T-helper 2 cell treated with Interferon-gamma antibody and Interleukin-4, amounts not matched to agents 100 ng/mL and 5 ng/mL, for 36 hours (primary cell): Measurements from ENCODE around the gene PLEKHA7. TPM values are rescaled to one million over a fixed set of nuclear protein-coding genes. Genes with fewer than 3 reads are reported as not detected.
"Not testable (repeated sequence)": the region's sequence is repeated elsewhere in the genome, so short reads cannot be mapped to it uniquely, and the experiment has no call there.

Experiments
- intact Hi-C: fragments of 100-400 bp; cut with micrococcal nuclease; formaldehyde crosslinking; loops from one replicate; pipeline ENCODE4 v1.15.1; 2023
- total RNA-seq: library from RNA; stranded (reverse); gene quantifications from 2 replicates; pipeline ENCODE4 v1.2.3, GENCODE V29; 2022

PLEKHA7 gene
- total RNA-seq, 1 donor from 2014 or later, result 2.1 TPM

DNA sequence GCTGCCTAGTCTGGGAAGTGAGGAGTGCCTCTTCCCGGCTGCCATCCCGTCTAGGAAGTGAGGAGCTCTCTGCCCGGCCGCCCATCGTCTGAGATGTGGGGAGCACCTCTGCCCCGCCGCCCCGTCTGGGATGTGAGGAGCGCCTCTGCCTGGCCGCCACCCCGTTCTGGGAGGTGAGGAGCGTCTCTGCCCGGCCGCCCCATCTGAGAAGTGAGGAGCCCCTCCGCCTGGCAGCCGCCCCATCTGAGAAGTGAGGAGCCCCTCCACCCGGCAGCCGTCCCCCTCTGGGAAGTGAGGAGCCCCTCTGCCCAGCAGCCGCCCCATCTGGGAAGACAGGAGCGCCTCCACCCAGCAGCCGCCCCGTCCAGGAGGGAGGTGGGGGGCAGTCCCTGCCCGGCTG, 126.3 kb downstream of the PLEKHA7 start:
- intact Hi-C loops, result not testable (repeated sequence)

- intact Hi-C loops, result no loop called here
Observed at GRCh38 chr11:16883174-16883573, 131.0 kb downstream of the PLEKHA7 start.

GRCh38 chr11:16881766-16882165, 132.4 kb downstream of the PLEKHA7 start:
- intact Hi-C loops, result no loop called here

DNA sequence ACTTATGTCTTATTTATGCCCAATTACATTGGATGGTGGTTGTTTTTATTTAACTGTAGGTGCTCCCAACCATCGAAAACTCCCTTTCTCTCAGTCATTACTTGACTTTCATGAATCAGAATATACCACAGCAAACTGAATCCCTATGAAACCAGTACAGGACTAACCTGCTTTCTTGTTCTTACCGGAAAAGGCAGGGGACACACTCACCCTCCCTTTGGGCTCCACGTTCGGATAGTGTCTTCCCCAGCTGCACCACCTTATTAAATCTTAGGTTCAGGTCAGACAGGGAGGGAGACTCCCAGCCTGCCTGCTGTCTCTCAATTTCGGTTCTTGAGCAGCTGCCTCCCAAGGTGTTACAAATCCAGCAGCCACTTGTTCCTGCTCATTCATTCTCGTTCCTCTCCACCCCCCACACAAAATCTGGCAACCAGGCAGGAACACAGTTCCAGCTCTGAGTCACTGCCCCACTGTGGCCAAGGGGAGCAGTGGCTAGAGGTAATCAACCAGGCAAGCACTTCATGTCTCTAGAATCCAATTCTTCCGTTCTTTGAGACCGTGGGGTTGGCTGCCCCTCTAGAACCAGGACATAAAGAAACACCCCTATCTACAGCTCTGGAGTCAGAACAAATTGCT, 133.0 kb downstream of the PLEKHA7 start:
- intact Hi-C loops, result no loop called here

- intact Hi-C loops, result no loop called here
Observed at GRCh38 chr11:16880184-16880801, 133.9 kb downstream of the PLEKHA7 start.

GRCh38 chr11:16879690-16880089, 134.5 kb downstream of the PLEKHA7 start:
- intact Hi-C loops, result no loop called here

GRCh38 chr11:16876837-16877236, 137.4 kb downstream of the PLEKHA7 start:
- intact Hi-C loops, result no loop called here

DNA sequence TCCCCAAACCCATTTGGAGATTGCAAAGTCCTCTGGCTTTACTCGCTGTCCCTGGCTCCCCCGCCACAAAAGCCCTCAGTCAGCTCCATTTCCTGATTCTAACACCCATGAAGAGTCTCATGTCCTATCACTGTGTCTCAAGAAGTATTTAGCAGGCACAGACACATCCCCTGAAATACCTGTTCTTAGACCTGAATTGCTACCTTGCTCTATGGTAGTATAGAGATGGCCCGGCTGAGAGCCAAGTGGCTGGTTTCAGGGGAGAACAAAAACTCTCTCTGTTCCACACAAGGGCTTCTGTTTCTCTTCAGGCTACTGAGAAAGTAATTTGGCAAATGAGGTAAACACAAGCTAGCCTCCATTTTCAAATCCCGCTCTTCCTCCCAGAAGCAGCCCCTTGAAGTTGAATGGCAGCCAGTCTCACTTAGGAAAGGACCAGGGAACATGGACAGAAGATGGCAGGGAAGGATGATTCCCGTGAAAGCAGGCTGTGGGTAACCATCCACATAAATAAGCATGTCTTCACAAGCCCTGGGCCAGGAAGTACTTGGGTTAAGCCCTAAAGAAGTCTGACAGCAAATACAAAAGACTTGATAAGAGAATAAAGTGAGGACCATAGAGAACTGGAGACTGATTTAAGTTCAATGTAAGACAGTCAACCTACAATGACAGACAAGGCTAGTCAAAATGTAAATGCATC, 138.0 kb downstream of the PLEKHA7 start:
- intact Hi-C loops, result no loop called here

DNA sequence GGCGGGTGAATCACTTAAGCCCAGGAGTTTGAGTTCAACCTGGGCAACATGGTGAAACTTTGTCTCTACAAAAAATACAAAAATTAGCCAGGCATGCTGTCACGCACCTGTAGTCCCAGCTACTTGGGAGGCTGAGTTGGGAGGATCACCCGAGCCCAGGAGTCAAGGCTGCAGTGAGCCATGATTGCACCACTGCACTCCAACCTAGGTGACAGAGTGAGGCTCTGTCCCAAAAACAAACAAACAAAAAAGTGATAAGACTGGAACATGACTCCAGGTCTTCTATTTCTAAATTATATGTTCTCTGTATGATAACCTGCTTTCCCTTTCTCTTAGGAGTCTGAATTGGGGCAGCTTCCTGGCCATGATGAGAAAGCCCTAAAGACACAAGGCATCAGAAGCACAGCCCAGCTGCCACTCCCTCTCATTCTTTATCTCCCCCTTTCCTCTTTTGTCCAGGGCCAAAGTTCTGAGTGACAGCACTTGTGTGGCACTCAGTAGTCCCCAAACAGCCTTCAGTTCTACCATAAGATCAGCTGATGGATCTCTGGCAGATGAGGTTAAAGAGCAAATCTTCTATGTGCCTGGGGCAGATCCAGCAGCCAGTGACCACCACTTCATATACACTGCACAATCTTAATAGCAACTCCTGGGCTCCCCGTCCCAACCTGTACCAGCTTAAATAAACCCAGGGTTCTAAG, 139.8 kb downstream of the PLEKHA7 start:
- intact Hi-C loops, result no loop called here

DNA sequence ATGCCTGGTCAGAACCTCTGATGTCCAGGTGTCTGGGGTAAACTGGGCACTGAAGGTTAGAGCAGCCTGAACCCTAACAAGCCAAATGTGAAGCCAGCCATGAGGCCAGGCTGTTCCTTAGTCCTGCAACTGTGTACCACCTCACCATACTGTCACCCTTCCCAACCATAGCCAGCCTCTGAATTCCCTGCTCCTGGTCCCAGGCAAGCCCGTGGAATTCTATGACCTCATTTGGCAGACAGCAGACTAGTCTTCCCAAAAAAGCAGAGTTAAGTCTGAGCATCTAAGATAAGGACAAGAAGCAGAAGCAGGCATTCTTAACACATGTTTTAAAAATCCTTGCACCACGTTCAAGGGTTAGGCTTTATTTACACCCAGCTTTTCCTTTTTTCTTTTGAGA, 140.9 kb downstream of the PLEKHA7 start:
- intact Hi-C loops, result no loop called here

- intact Hi-C loops, result no loop called here
Observed at GRCh38 chr11:16871368-16871767, 142.8 kb downstream of the PLEKHA7 start.

- intact Hi-C loops, result no loop called here
Observed at GRCh38 chr11:16867097-16867496, 147.1 kb downstream of the PLEKHA7 start.

GRCh38 chr11:16864428-16864827, 149.8 kb downstream of the PLEKHA7 start:
- intact Hi-C loops, result not testable (repeated sequence)

GRCh38 chr11:16863389-16863788, 150.8 kb downstream of the PLEKHA7 start:
- intact Hi-C loops, result no loop called here

- intact Hi-C loops, result no loop called here
Observed at GRCh38 chr11:16862726-16863125, 151.5 kb downstream of the PLEKHA7 start.

GRCh38 chr11:16861862-16862261, 152.4 kb downstream of the PLEKHA7 start:
- intact Hi-C loops, result no loop called here

DNA sequence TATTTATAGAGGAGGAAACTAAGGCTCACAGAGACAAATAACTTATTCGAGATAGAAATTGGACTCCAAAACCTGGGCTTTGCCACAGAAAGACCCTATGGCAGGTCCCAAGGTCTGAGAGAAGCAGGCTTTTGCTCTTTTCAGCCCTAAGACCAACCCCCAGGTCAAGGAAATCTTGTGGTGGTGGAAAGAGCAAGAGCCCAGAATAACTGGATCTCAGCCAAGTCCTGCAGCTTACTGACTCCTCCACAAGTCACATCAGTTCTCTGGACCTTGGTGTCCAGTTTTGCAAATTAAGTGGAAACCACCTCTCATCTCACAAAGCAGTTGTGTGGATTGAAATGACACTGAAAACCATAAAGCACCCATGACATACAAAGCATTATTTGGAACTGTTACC, 153.6 kb downstream of the PLEKHA7 start:
- intact Hi-C loops, result no loop called here

- intact Hi-C loops, result no loop called here
Observed at GRCh38 chr11:16859651-16860050, 154.6 kb downstream of the PLEKHA7 start.

DNA sequence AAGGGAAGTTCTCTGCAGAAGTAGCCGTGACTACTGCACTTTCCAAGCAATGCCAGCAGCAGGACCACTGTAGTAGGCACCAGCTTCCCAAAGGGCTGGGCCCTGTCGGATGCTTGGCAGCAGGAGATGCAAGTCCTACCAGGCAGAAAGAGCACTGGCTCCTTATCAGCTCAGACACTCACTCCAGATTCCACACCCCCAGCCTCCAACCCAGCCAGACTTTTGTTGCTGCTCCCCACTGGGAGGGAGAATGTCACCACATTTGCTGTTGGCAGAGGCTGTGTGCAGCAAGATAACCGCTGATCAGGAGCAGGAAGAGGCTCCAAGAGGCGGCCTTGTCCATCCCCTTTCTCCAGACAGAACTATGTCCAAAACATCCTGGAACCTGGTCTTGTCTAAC, 157.0 kb downstream of the PLEKHA7 start:
- intact Hi-C loops, result no loop called here

GRCh38 chr11:16856022-16856471, 158.2 kb downstream of the PLEKHA7 start:
- intact Hi-C loops, result no loop called here

GRCh38 chr11:16854979-16855378, 159.2 kb downstream of the PLEKHA7 start:
- intact Hi-C loops, result no loop called here

DNA sequence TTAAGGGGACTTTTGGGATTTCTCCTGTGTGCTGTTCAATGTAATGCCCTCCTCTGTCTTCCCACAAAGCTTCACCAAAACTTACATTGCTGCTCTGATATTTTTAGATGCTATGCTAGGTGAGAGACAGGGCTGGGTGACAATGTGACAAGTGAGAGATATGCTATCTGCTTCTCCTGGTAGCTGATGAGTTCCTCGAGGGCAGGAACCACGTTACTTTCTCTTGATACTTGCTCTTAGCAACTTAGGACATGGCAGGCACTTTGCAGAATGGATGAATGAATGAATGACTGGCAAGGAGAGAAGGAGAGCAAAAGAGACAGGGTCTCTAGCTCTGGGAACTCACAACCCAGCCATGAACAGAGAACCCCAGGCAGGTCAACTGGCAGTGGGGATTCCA, 160.4 kb downstream of the PLEKHA7 start:
- intact Hi-C loops, result no loop called here
